ENCODE measurements around the gene CAMSAP1. TPM values are rescaled to one million over a fixed set of nuclear protein-coding genes. Genes with fewer than 3 reads are reported as not detected.

The CAMSAP1 gene
- total and polyA plus RNA-seq, 2 donors (not counting 1 experiment from before 2014, with no cell fraction given), result 5.0 to 18.8 TPM

DNA sequence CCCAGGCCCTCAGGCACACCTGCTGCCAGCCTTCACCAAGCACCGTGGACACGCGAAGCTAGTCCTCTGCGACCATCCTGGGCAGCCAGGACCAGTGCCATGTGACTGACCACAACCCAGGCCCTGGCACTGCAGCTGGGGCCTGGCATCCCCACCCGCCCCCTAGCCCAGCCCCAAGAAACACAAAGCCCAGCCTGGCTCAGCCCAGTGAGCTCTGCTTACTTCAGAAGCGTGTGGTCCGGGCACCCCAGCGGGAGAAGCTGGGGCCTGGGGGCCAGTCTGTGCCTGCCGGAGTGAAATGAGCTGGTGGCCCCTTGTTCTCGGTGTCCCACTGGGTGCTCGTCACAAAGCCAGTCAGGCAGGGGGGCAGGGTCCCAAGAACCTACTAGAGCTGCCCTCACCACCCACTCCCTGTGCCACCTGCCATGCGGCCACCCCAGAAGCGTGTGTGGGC, 117.5 kb downstream of the CAMSAP1 start:
- no peak overlapping the region for H3K9ac ChIP-seq (ENCODE audit: insufficient read depth, low read length)
- no peak overlapping the region for H3K4me2 ChIP-seq (ENCODE audit: extremely low read depth, insufficient read depth, low read length)
- no peak overlapping the region for H3K4me3 ChIP-seq (replicated peaks in 1 of 4; ENCODE audit: control extremely low read depth in 1 of 4, insufficient read depth in 1 of 4, low read depth in 3 of 4, low read length in 4 of 4)
- no peaks in the 10 kb centered on the region for H4K20me1 ChIP-seq (ENCODE audit: control insufficient read depth, extremely low read depth, insufficient read depth, low read length)
- H2AFZ ChIP-seq (ENCODE audit: low read length), result no peak overlapping the region
- H3K36me3 ChIP-seq (ENCODE audit: control insufficient read depth, insufficient read depth, low read length), result no peaks in the 10 kb centered on the region
- no peak for TF ChIP-seq CTCF (conservative IDR thresholded peaks at IDR 0.05 in 1 of 2, IDR thresholded peaks at IDR 0.05 in 1 of 2; ENCODE audit: low read depth in 1 of 2, low read length in 2 of 2)
- no peak for TF ChIP-seq EZH2 (IDR thresholded peaks at IDR 0.05; ENCODE audit: low read length, missing control alignments)
- no peak overlapping the region for H3K27ac ChIP-seq (ENCODE audit: insufficient read depth, low read length)
- no peaks in the 10 kb centered on the region for H3K4me1 ChIP-seq (ENCODE audit: control insufficient read depth, extremely low read depth, insufficient read depth, low read length)
- no peaks in the 10 kb centered on the region for H3K79me2 ChIP-seq (ENCODE audit: control insufficient read depth, insufficient read depth, low read length)
- no peak for DNase-seq (ENCODE audit: low read depth in 2 of 2)
- no peaks in the 10 kb centered on the region for H3K27me3 ChIP-seq (ENCODE audit: control insufficient read depth, insufficient read depth, low read length)
- H3K9me3 ChIP-seq (ENCODE audit: control insufficient read depth, insufficient read depth, low read depth, low read length), result no peaks in the 10 kb centered on the region

- H3K27me3 ChIP-seq (ENCODE audit: control insufficient read depth, insufficient read depth, low read length), result no peaks in the 10 kb centered on the region
- H3K9ac ChIP-seq (ENCODE audit: insufficient read depth, low read length), result no peak overlapping the region
- no peaks in the 10 kb centered on the region for H3K4me1 ChIP-seq (ENCODE audit: control insufficient read depth, extremely low read depth, insufficient read depth, low read length)
- no peak overlapping the region for H2AFZ ChIP-seq (ENCODE audit: low read length)
- H4K20me1 ChIP-seq (ENCODE audit: control insufficient read depth, extremely low read depth, insufficient read depth, low read length), result no peaks in the 10 kb centered on the region
- H3K4me2 ChIP-seq (ENCODE audit: extremely low read depth, insufficient read depth, low read length), result no peak overlapping the region
- no peak overlapping the region for H3K4me3 ChIP-seq (replicated peaks in 1 of 4; ENCODE audit: control extremely low read depth in 1 of 4, insufficient read depth in 1 of 4, low read depth in 3 of 4, low read length in 4 of 4)
- no peaks in the 10 kb centered on the region for H3K36me3 ChIP-seq (ENCODE audit: control insufficient read depth, insufficient read depth, low read length)
- H3K9me3 ChIP-seq (ENCODE audit: control insufficient read depth, insufficient read depth, low read depth, low read length), result no peaks in the 10 kb centered on the region
- no peaks in the 10 kb centered on the region for H3K79me2 ChIP-seq (ENCODE audit: control insufficient read depth, insufficient read depth, low read length)
- DNase-seq (ENCODE audit: low read depth in 2 of 2), result no peak
- TF ChIP-seq CTCF (conservative IDR thresholded peaks at IDR 0.05 in 1 of 2, IDR thresholded peaks at IDR 0.05 in 1 of 2; ENCODE audit: low read depth in 1 of 2, low read length in 2 of 2) (no peak), EZH2 (IDR thresholded peaks at IDR 0.05; ENCODE audit: low read length, missing control alignments) (no peak)
- H3K27ac ChIP-seq (ENCODE audit: insufficient read depth, low read length), result no peak overlapping the region
These were observed 118.6 kb downstream of the CAMSAP1 start for GRCh38 chr9:135788576-135789300.

DNA sequence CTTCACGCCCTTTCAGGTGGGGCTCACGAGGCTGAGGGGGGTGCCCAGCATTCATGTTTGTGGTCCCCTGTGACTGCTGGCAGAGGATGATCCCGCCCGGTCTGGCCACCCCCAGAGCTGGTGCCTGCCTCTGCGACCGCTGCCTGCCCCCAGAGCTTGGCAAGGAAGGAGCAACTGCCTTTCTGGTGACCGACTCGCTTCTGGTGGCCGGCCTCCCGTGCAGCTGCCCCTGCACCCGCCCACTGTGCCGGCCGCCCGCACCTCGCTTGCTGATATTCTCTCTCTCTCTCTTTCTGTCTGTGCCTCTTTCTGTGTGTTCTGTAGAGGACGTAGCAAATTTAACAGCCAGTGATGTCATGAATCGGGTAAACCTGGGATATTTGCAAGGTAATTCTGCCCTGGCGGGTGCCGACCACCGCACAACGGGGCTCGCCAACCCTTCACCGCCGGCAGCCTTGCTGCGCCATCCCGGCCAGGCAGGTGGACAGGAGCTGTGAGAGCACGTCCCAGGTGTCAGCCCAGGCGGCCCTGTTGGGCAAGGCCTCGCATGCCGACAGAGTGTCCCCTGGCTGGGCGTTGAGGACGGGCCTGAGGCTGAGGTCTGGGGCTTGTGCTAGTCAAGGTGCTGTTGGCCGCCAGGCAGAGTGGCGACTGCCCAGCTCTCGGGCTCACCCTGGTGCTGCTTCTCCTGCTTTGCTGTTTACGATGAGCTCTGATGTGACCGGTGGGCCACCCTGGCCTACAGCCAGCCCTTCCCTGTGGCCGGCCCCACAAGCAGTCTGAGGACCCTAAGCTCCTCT, 119.4 kb downstream of the CAMSAP1 start:
- no peak overlapping the region for H3K4me2 ChIP-seq (ENCODE audit: extremely low read depth, insufficient read depth, low read length)
- no peak overlapping the region for H3K4me3 ChIP-seq (replicated peaks in 1 of 4; ENCODE audit: control extremely low read depth in 1 of 4, insufficient read depth in 1 of 4, low read depth in 3 of 4, low read length in 4 of 4)
- H3K36me3 ChIP-seq (ENCODE audit: control insufficient read depth, insufficient read depth, low read length), result no peaks in the 10 kb centered on the region
- no peak overlapping the region for H3K9ac ChIP-seq (ENCODE audit: insufficient read depth, low read length)
- H2AFZ ChIP-seq (ENCODE audit: low read length), result no peak overlapping the region
- H3K4me1 ChIP-seq (ENCODE audit: control insufficient read depth, extremely low read depth, insufficient read depth, low read length), result no peaks in the 10 kb centered on the region
- H3K27ac ChIP-seq (ENCODE audit: insufficient read depth, low read length), result no peak overlapping the region
- no peak for DNase-seq (ENCODE audit: low read depth in 2 of 2)
- TF ChIP-seq CTCF (conservative IDR thresholded peaks at IDR 0.05 in 1 of 2, IDR thresholded peaks at IDR 0.05 in 1 of 2; ENCODE audit: low read depth in 1 of 2, low read length in 2 of 2) (no peak), EZH2 (IDR thresholded peaks at IDR 0.05; ENCODE audit: low read length, missing control alignments) (no peak)
- no peaks in the 10 kb centered on the region for H3K79me2 ChIP-seq (ENCODE audit: control insufficient read depth, insufficient read depth, low read length)
- no peaks in the 10 kb centered on the region for H3K9me3 ChIP-seq (ENCODE audit: control insufficient read depth, insufficient read depth, low read depth, low read length)
- no peaks in the 10 kb centered on the region for H3K27me3 ChIP-seq (ENCODE audit: control insufficient read depth, insufficient read depth, low read length)
- H4K20me1 ChIP-seq (ENCODE audit: control insufficient read depth, extremely low read depth, insufficient read depth, low read length), result no peaks in the 10 kb centered on the region
